SIG-M5 (cell line): Measurements from ENCODE around the gene BPGM.
"Not testable (repeated sequence)": the region's sequence is repeated elsewhere in the genome, so short reads cannot be mapped to it uniquely, and the experiment has no call there.

Source experiments
- DNase-seq: peaks from one replicate; lab custom pipeline; 2025; lab: John Stamatoyannopoulos, UW

BPGM gene

GRCh38 chr7:134665045-134665444 lies 18.4 kb downstream of the BPGM start:
- DNase-seq = not testable (repeated sequence)

DNA sequence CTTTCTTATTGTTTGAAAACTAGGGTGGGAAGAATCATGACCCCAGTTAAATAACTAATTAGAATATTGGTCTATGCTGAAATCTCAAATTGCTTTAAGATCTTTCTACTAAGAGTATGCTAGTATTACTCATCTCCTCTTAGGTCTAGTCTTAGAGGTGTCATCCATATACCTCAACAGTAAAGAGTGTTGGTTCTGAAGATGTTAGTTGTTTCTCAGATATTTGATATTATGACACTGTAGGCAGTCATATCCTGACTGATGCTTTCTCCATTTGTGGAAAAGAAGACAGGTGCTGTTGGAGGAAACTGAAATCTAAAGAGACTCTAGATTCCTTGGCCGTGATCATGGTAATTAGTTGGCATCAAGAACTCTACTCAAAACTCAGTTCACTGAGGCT lies 21.2 kb downstream of the BPGM start:
- no peak for DNase-seq

- no peak for DNase-seq
Observed at GRCh38 chr7:134669388-134669787, 22.7 kb downstream of the BPGM start.

GRCh38 chr7:134669845-134670373 lies 23.3 kb downstream of the BPGM start:
- DNase-seq = no peak

GRCh38 chr7:134671609-134672008 lies 25.0 kb downstream of the BPGM start:
- DNase-seq = no peak

DNA sequence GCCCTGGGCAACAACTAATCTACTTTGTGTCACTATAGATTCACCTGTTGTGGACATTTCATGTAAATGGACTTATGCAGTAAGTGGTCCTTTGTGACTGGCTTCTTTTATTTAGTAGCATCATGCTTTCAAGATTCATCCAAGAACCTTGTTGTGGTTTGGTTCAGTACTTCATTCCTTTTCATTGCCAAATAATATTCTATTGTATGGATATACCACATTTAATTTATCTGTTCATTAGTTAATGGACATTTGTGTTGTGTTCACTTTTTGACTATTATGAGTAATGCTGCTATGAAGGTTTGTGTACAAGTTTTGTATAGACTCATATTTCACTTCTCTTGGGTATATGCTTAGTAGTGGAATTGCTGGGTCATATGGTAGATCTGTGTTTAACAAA lies 27.8 kb downstream of the BPGM start:
- DNase-seq = no peak

- DNase-seq = no peak
Observed at GRCh38 chr7:134676743-134677142, 30.1 kb downstream of the BPGM start.

DNA sequence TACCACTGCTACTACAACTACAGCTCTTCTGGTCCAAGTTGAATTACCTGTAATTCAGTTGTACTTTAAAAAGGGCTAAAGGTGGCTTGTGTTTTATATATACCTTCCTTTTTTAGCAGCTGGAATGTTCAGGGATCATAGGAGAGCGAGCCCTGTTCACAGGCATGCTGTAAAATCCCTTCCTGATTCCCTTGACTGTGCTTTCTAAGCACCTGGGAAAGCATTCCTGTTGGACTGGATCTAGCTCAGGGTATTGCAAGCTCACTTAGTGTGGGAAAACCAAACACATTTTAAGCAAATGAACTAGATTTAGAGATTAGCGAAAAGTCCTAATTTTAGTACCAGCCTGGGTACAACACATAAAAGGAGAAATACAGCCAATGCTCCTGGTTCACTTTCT lies 31.5 kb downstream of the BPGM start:
- DNase-seq = no peak

DNA sequence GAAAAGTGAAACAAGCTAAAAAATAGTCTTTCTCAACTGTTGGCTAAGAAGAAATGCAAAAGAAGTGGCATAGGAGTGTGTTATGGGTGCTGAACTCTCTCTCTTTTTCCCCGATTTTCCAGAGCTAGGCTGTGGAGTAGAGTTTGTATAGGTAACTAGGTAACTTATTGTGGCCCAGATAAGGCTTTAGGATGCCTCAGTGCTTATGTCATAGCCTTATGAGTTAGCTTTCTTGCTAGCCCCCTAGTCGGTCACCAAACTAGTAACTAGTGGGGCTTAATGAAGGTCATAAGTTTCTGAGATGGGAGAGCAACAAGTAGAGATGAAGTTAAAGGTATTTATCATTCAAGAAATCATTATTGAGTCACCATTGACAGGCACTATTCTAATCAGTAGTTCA lies 32.4 kb downstream of the BPGM start:
- no peak for DNase-seq

DNA sequence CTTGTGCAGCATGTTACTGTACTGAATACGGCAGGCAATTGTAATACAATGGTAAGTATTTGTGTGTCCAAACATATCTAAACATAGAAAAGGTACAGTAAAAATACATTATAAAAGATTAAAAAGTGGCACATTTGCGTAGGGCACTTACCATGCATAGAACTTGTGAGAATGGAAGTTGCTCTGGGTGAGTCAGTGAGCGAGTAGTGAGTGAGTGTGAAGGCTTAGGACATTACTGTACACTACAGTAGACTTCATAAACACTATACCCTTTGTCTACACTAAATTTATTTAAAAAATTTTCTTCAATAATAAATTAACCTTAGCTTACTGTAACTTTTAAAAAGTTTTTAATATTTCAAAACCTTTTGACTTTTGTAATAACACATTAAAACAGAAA lies 37.5 kb downstream of the BPGM start:
- no peak for DNase-seq

DNA sequence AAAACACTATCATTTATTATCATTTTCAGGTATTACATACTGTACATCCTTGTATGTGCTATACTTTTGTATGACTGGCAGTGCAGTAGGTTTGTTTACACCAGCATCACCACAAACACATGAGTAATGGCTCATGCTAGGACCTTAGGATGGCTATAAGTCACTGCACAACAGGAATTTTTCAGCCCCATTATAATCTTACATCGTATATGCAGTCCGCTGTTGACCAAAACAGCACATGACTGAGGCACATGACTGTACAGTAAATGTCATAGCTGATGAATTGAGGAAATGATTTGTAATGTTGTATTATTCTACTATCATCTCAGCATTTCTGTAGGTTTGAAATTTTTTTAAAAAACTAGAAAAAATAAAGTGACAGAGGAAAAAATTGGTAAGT lies 38.6 kb downstream of the BPGM start:
- no peak for DNase-seq

DNA sequence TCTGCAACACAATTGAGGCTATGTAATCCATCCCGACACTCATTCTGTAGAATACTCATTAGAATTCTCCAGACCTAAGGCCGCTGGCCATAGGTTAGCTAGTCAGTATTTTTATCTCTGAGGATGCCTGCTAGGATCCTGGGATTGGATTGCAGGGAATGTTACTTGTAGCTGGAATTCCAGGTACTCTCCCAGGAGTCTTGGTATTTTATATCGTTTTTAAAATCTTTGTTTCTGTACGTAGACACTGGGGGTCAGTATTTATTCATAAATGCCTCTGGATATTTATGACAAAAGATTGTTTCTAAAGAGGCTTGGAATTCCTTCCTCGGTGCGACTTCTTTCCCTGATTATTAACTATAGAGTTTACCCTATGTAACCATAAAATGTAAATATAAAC lies 40.1 kb downstream of the BPGM start:
- no peak for DNase-seq

DNA sequence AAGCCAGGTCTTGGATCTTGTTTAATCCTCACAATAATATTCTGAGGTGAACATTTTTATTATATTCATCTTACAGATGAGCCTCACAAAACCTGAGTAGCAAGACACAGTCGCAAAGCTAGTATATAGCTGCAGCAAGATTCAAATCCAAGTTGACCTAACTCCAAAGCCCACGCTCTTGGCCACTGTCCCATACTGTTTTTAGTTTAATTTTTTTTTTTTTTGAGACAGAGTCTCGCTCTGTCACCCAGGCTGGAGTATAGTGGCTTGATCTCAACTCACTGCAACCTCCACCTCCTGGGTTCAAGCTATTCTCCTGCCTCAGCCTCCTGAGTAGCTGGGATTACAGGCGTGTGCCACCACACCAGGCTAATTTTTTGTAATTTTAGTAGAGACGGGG lies 42.9 kb downstream of the BPGM start:
- not testable (repeated sequence) for DNase-seq

DNA sequence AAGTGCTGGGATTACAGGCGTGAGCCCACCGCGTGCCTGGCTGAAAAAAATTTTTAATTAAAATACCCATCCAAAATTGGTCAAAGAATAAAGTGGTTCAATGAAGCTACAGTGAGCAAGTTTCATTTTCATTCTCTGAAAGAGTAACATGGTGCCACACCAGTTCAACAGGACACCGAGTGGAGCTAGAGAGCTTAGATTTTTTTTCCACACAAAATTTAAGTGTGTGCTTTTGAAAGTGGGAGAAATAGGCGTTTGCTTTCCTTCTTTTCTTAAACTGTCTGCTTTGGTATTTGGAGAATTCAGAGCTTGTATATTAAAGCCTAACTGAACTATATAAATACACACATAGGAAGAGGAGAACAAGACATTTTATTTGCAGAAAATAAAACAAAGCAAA lies 43.4 kb downstream of the BPGM start:
- no peak for DNase-seq

DNA sequence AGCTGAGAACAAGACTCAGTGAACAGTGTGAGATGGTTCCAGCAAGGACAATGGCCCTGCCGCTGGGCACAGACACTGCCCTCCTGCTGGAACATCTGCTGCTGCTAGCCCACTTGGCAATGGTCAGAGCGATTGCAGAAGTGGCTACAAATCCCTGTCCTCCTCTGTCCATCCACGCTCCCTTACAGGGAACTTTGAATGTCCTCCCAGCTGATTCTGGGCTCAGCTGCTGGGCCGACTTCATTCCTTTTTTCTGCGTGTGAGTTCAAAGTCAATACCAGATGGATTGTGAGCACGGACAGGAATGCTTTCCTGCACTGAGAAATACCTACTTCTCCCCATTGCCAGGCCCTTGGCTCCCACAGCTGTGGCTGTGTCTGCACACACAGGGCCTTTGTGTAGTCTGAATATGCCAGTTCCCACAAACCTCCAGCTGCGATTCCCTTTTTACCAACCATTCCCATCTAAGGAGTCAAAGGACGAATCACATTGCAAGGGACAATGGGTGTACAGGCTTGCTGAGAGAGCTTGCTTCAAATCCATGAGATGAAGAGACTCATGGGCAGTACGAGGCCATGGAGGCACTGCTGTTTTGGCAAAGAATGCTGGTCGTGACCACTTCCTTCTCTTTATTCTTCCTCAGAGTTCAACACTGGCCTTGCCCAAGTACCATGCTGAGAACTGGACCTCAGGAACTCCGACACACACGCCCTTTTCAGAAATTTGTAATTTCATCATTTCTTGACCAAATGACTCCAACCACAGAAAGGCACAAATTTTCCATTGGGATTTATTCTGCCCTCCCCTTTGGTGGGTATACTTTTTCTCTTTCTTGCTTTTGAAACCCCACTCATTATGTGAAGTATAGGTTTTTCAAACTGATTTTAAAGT lies 44.2 kb downstream of the BPGM start:
- DNase-seq = no peak

- DNase-seq = no peak
Observed at GRCh38 chr7:134691546-134692343, 45.1 kb downstream of the BPGM start.

GRCh38 chr7:134692344-134692705 lies 45.7 kb downstream of the BPGM start:
- DNase-seq = no peak

DNA sequence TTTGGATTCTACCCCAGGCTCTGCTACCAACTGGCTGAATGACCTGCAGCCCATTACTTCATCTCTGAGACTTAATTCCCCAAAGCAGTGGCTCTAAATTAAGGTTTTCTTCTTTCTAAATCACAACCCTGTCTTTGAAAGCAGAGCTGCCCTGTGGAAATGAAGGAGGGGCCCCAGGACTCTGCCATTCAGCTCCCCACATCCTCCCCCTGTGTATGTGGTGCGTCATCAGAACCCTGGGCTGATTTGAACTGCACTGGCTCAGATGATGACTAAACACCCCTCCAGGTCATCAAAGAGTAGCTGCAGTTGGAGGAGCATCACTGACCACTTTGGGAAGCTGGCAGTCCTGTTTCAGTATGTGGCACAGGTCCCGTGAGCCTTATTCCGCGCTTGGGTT lies 46.6 kb downstream of the BPGM start:
- DNase-seq = no peak

- DNase-seq = no peak
Observed at GRCh38 chr7:134694299-134694698, 47.6 kb downstream of the BPGM start.

- no peak for DNase-seq
Observed at GRCh38 chr7:134694767-134695166, 48.1 kb downstream of the BPGM start.

- no peak for DNase-seq
Observed at GRCh38 chr7:134695321-134695860, 48.7 kb downstream of the BPGM start.

GRCh38 chr7:134696261-134696660 lies 49.6 kb downstream of the BPGM start:
- no peak for DNase-seq
